Stimulated activated naive CD8-positive, alpha-beta T cell treated with anti-CD3 and anti-CD28 coated beads, Interleukin-15, Interleukin-2, amounts not matched to agents 100 U/mL and 50 U/mL, for 24 hours (primary cell): ENCODE results near the gene RAB6D.
"Not testable (repeated sequence)": the region's sequence is repeated elsewhere in the genome, so short reads cannot be mapped to it uniquely, and the experiment has no call there.

ENCODE experiments used
- ATAC-seq: fragments of 150-1000 bp; cut with Tn5 transposase; one replicate; pipeline ENCODE4 v1.10.0; 2021
- DNase-seq: peaks from one replicate; pipeline ENCODE4 v3.0.0; 2021

RAB6D gene

DNA sequence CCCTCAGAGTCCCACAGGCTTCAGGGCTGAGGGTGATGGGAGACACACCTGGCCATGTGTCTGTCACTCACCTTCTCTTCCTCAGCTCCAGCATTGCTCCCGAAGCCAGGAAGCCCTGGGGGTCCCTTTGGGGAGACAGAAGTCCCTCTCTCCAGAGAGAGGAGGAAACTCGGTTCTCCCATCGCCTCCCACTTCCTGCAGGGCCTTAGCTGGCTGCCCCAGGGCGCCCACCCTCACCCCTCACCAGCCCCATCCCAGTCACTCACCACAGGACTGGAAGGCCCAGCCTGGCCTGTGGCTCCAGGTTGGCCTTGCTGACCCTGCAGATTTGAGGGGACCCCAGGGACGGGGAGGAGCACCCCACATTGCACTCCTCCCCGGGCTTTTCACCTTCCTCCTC lies 2.7 kb upstream of the RAB6D start:
- DNase-seq (no peak), ATAC-seq (no peak)

DNA sequence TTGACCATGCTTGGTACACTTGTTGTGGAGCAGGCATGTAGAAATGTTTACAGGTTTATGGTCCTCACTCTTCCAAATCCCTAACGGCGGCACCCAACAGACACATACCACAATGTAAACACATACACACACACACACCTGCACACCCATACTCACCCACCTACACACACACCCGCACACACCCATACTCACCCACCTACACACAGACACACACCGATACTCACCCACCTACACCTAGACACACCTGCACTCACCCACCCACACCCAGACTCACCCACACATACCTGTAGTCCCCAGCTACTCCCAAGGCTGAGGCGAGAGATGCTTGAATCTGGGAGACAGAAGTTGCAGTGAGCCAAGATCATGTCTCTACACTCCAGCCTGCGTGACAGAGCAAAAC lies 1.5 kb upstream of the RAB6D start:
- no peak for ATAC-seq
- DNase-seq: no peak

DNA sequence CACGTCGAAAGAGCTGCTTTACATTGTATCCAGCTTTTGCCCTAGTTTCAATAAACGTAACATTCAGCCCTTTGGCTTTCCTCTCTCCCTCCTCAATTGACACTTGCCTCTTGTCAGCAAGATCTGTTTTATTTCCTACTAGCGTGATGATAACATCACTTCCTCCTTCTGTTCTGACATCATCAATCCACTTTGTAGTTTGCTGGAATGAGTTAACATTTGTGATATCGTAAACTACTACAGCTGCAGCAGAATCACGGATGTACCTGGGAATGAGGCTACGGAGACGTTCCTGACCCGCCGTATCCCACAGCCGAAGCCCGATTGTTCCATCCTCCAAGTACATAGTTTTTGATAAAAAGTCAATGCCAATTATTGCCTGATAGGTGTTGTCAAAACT lies 755 bp downstream of the RAB6D start:
- not testable (repeated sequence) for DNase-seq, ATAC-seq

DNA sequence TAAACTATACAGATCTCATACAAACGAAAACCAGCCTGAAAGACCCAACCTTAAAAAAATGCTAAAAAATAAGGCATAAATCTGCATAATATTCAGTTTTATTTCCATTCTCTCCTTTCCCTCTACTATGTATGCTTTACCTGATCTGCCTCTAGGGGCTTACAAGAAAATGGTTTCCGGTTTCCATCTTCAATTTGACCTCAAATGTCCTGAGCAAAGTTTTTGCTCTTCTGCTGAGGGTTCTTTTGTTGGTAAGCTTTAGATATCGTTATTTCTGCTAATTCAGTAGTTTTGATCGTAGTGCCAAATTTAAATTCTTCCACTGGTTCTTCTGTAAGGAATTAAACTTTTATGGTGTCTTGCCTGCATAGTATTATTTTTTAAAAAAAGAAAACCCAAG lies 2.2 kb downstream of the RAB6D start:
- ATAC-seq, DNase-seq: not testable (repeated sequence)

DNA sequence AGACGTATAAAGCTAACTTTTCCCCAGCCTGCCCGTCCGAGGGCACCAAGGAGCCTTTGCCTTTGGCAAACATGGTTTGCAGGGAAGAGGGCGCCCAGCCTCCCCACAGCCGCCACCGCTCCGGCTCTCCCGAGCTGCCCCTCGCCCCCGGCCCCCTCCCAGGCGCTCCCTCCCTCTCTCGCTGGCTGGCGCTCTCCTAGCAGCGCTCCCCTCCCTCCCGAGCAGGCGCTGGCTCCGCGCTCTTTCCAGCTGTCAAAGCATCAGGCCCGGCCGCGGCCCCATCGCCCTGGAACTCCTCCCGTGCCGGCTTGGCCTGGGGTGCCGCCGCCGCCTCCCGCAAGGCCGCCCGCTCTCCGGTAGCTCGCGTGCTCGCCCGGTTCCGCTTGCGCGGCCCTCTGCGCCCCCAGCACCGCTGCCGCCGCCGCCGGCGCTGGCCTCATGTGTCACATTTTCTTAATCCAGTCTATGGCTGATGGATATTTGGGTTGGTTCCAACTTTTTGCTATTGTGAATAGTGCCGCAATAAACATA lies 10.7 kb downstream of the RAB6D start:
- not testable (repeated sequence) for DNase-seq, ATAC-seq

DNA sequence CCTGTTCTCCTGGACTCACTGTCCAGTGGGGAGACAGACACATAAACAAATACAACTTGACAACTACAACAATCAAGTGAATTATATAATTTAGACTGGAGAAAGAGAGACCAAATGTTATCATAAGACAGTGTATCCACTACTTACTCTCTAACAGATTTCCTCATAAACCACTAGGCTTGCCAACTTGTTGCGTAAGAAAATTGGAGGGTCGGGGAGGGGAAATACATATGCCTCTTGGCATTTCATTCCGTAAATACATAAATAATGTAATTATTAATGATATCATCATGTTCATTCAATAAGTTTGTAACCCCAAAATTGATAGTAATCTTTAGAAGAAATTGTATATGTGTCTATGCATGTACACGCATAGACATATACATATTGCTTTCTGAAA lies 14.9 kb downstream of the RAB6D start:
- ATAC-seq: no peak
- no peak for DNase-seq

DNA sequence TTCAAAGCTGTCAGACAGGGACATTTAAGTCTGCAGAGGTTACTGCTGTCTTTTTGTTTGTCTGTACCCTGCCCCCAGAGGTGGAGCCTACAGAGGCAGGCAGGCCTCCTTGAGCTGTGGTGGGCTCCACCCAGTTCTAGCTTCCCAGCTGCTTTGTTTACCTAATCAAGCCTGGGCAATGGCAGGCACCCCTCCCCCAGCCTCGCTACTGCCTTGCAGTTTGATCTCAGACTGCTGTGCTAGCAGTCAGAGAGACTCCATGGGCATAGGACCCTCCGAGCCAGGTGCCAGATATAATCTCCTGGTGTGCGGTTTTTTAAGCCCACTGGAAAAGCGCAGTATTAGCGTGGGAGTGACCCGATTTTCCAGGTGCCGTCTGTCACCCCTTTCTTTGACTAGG lies 16.9 kb downstream of the RAB6D start:
- not testable (repeated sequence) for ATAC-seq, DNase-seq

DNA sequence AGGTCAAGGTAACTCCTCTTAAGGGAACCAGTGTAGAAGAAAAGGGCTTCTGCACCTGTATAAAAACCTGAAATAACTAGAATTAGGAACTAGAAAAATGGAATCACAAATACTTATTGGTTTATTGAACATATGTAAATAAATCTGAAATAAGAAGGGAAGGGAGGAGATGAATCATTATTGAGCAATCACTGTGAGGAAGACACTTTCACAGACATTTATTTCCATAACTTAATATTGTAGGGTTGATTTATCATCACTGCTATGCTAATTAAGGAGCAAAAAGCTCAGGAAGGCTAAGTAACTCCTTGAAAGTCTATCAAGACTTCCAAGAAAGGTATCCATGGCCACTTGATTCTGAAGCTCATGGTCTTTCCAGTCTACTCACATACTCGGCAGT lies 24.7 kb downstream of the RAB6D start:
- not testable (repeated sequence) for DNase-seq, ATAC-seq

DNA sequence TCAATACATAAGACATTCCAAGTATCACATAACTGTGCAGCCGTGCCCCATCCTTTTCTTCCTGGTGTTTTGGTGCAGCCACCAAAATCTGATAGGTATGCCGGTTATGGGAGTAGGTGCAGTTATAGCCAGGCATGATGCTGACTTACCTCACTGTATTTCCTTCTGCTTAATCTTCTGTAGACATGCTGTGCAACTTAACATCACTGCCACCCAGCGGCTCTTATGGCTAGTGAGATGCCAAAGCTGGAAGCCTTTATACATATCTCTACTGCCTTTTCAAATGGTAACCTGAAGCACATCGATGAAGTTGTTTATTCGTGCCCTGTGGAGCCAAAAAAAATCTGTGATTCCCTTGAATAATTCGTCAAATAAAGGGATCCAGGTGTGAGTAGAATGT lies 28.6 kb downstream of the RAB6D start:
- DNase-seq: peak; percentile 12
- not testable (repeated sequence) for ATAC-seq

DNA sequence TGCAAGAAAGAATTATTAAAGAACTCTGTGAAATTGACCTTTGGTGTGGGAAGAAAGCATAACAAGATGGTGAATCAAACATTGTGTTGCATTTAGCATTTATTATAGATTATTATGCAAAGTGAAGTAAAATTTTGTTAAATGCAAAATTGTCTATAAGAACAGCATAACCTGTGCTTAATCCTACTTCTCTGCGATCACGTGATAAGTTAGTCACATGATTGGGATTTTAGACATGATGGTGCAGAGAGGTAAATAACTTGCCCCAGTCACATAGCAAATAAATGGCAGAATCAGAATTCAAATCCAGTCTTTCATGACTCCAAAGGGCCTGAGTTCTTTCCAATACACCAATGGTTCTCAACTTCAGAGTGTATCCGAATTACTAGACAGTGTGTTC lies 31.3 kb downstream of the RAB6D start:
- ATAC-seq, DNase-seq: not testable (repeated sequence)

DNA sequence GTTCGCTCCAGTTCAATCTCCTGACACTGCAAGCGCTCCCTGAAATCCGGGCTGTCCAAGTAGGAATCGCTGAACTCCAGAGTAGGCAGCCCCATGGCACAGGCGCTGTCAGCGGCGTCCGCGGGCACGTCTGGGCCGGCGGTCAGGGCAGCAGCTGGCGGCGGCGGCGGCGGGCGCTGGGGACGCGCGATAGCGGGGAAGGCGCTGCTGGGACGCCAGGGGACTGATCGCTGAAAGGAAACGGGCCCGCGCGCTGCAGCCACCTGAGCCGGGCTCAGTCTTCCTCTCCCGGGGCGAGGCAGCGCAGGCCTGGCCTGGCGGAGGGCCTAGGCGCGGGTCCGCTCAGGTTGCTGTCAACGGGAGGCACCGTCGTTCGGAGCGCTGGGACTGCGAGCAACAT lies 33.0 kb downstream of the RAB6D start:
- not testable (repeated sequence) for ATAC-seq

DNA sequence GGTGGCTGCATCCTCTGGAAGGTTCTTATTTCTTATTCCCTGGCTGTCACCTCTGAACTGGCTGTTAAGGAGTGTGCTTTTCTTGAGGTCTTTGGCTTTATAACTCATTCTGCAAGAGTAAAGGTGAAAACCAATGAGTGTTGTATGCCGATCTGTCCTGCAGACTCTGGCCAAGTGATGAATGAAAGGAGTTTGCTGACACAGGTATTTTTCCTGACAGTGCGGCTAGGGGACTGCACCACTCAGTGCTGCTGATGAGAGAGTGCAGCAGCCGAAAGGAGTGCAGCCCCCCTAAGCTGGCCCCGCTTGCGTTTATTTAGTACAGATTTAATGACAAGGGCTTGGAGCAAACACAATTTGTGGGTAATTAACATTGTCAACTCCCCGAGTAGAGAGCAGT lies 41.8 kb downstream of the RAB6D start:
- no peak for DNase-seq
- no peak for ATAC-seq

More for the DNA sequence above, 33.0 kb downstream of the RAB6D start:
- DNase-seq: peak; percentile 9

DNA sequence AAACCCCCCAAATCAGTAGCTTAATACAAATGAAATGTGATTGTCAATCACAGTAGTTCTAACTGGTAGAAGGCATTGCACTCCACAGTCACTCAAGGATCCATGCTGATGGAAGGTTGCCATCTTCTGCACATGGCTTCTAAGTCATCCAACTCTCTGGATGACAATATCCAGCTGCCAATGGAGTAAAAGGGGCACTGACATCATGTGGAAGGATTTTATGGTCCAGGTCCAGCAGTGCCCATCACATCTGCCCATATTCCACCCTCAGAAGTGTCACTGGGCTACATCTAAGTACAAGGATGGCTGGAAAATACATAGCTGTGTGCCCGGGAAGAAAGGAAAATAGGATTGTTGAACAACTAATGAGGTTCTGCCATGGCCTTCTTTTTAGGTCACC lies 42.6 kb downstream of the RAB6D start:
- DNase-seq, ATAC-seq: not testable (repeated sequence)

DNA sequence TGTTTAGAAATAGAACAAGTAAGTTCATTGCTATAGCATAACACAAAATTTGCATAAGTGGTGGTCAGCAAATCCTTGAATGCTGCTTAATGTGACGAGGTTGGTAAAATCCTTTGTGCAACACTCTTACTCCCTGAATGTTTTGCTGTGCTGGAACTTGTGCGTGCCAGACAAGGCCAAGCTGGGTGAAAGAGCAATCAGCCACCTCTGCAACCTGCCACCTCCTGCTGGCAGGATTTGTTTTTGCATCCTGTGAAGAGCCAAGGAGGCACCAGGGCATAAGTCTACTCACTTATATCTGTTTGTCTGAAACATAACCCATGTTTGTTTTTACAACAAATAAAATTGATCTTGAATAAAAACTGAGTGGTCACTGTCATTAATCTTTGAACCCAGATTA lies 53.0 kb downstream of the RAB6D start:
- ATAC-seq, DNase-seq: not testable (repeated sequence)
